Upper lobe of left lung (tissue), 6 donors: ENCODE data around the gene CHD5. TPM values are rescaled to one million over a fixed set of nuclear protein-coding genes. Genes with fewer than 3 reads are reported as not detected.

Experiments used
- ATAC-seq, 2 donors: fragments of 200-7000 bp; cut with Tn5 transposase; one replicate each; pipeline ENCODE4 v1.9.1; 2022; ENCODE audit warnings: mild to moderate bottlenecking in 2 of 2, moderate library complexity in 2 of 2; ENCODE audit not compliant: low FRiP score in 2 of 2
- DNase-seq, 2 donors: peaks; one replicate each; pipeline ENCODE4 v3.0.0-alpha.2; 2019 to 2020
- H3K27ac ChIP-seq, 4 donors: fragments of 200-600 bp; sonication (generic); one replicate each; pipeline ENCODE4 v1.5.1; 2016 to 2019
- H3K27me3 ChIP-seq, 4 donors: fragments of 200-600 bp; sonication (generic); one replicate each; pipeline ENCODE4 v1.5.1; 2017 to 2019
- H3K36me3 ChIP-seq, 4 donors: fragments of 200-600 bp; sonication (generic); one replicate each; pipeline ENCODE4 v1.5.1; 2016 to 2019
- H3K4me1 ChIP-seq, 4 donors: fragments of 200-600 bp; sonication (generic); one replicate each; pipeline ENCODE4 v1.5.1; 2018 to 2019
- H3K4me3 ChIP-seq, 4 donors: fragments of 200-600 bp; sonication (generic); one replicate each; pipeline ENCODE4 v1.5.1; 2017 to 2019; ENCODE audit warnings: mild to moderate bottlenecking in 2 of 4, moderate library complexity in 1 of 4
- H3K9me3 ChIP-seq, 4 donors: fragments of 200-600 bp; sonication (generic); one replicate each; pipeline ENCODE4 v1.5.1; 2018 to 2019
- EP300 ChIP-seq, 4 donors: sonication (generic); formaldehyde crosslinking; IDR thresholded peaks; one replicate each; pipeline ENCODE4 v1.5.1; 2017; ENCODE audit warnings: antibody characterized with exemption in 4 of 4, control low read depth in 2 of 4
- POLR2A ChIP-seq, 4 donors: fragments of 450-650 bp; IDR thresholded peaks; one replicate each; pipeline ENCODE4 v1.5.1; 2016 to 2017; ENCODE audit warnings: antibody characterized with exemption in 4 of 4, mild to moderate bottlenecking in 2 of 4
- POLR2AphosphoS5 ChIP-seq, 2 donors: sonication (generic); formaldehyde crosslinking; IDR thresholded peaks; one replicate each; pipeline ENCODE4 v1.5.1; 2017; ENCODE audit warnings: antibody characterized with exemption in 2 of 2
- WGBS, 2 donors: methylation state at CpG; one replicate each; pipeline ENCODE4 v1.1.5; 2017 to 2018; 5-methylcytosine and 5-hydroxymethylcytosine counted together
- total RNA-seq, 6 donors: library from RNA; depleted of rRNA in 4 of 6; stranded (reverse); fragments of >200 nt in 4 of 6; gene quantifications; one replicate each; pipeline versions ENCODE4 v1.1.0 to v1.2.1, GENCODE V29; 2016 to 2021
- TF ChIP-seq, protein P1 (sequence below), 6 experiments: fragments of 450-650 bp in 4 of 6; fragments of 200-600 bp in 2 of 6; sonication (generic) in 2 of 6; IDR thresholded peaks; one replicate each; pipeline ENCODE4 v1.5.1; 2016 to 2019; ENCODE audit warnings: antibody characterized with exemption in 6 of 6
- donor health status: DM: no; HTN: no; CAD: no; lungs with moderate emphysema.
- donor health status: DM: no; HTN: yes; CAD: no; lungs with severe emphysema.

Gene CHD5
- total RNA-seq, 6 donors from 2014 or later = 0.14 to 1.3 (median 0.25) TPM

DNA sequence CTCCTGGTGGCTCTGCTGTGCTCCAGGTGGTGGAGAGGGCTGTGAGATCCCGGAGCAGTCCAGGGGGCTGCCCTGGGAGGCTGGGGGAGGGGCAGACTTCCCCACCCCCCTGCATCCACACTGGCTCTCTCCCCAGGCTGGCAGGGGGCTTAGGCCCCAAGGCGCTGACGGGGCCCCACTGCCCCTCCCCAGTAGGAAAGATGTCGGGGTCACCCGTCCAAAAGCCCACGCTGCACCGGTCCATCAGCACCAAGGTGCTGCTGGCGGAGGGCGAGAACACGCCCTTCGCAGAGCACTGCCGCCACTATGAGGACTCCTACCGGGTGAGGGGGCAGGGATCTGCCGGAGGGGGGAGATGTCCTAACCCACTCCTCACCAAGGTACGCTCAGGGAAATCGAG lies 31.6 kb upstream of the CHD5 start:
- Histone ChIP-seq H3K27me3 (peaks cover 0 to 6% (median 2%) of the 10 kb centered on the region in 4 donors), H3K4me1 (peaks cover 14 to 24% (median 19%) of the 10 kb centered on the region in 4 donors), H3K27ac (no peak overlapping the region), H3K9me3 (no peaks in the 10 kb centered on the region), H3K36me3 (no peaks in the 10 kb centered on the region), H3K4me3 (no peak overlapping the region)
- DNase-seq (no peak), ATAC-seq (no peak)
- TF ChIP-seq POLR2A (IDR thresholded peaks at IDR 0.05) (no peak), POLR2AphosphoS5 (IDR thresholded peaks at IDR 0.05) (no peak)
- TF ChIP-seq, protein P1, sequence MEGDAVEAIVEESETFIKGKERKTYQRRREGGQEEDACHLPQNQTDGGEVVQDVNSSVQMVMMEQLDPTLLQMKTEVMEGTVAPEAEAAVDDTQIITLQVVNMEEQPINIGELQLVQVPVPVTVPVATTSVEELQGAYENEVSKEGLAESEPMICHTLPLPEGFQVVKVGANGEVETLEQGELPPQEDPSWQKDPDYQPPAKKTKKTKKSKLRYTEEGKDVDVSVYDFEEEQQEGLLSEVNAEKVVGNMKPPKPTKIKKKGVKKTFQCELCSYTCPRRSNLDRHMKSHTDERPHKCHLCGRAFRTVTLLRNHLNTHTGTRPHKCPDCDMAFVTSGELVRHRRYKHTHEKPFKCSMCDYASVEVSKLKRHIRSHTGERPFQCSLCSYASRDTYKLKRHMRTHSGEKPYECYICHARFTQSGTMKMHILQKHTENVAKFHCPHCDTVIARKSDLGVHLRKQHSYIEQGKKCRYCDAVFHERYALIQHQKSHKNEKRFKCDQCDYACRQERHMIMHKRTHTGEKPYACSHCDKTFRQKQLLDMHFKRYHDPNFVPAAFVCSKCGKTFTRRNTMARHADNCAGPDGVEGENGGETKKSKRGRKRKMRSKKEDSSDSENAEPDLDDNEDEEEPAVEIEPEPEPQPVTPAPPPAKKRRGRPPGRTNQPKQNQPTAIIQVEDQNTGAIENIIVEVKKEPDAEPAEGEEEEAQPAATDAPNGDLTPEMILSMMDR (IDR thresholded peaks at IDR 0.05) = no peak
- WGBS, 2 donors = 81% methylated on average over 15 of the region's 16 CpGs; no CpG with 5 or more reads in 1 of the 2 donors

DNA sequence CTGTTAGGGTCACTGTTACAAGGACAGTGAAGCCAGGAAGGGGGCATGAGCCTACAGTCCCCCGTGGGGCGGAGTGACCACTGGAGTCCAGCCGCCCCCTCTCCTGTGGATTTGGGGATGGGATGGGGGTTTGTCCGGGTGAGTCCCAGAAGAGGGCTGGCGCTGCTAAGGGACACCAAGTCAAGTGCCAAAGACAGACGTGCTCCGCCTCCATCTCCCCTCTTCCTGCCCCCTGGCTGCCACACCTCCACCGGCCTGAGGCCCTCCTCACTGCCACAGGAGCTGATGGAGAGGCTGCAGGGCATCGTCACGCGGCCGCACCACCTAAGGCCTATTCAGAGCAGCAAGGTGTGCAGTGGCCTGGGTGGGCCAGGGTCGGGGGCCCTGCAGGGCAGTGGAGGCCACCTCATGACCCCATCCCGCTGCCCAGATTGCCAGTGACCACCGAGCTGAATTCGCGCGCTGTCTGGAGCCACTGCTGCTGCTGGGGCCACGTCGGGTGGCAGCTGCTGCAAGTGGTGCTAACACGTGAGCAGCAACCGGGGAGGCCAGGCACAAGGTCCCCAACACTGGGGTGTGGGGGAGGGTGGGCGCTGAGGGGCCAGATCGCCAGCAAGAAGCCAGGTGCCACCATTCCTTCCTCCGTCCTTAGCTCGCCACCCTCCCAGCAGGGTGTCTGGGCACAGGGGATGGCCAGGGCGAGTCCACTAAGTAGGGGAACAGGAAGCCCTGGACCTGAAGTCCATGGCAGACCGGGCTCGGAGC lies 30.7 kb upstream of the CHD5 start:
- DNase-seq (no peak), ATAC-seq (no peak)
- no peak overlapping the region for H3K4me3 ChIP-seq
- WGBS, 2 donors = 94 to 95% methylated on average over 24 to 25 of the region's 29 CpGs
- no peaks in the 10 kb centered on the region for H3K9me3 ChIP-seq
- H3K27ac ChIP-seq = no peak overlapping the region
- H3K27me3 ChIP-seq = peaks cover 0 to 13% (median 4%) of the 10 kb centered on the region in 4 donors
- H3K4me1 ChIP-seq = peaks cover 24 to 34% (median 28%) of the 10 kb centered on the region in 4 donors
- no peaks in the 10 kb centered on the region for H3K36me3 ChIP-seq
- TF ChIP-seq POLR2AphosphoS5 (IDR thresholded peaks at IDR 0.05) = no peak
- no peak for TF ChIP-seq EP300 (IDR thresholded peaks at IDR 0.05)
- no peak for TF ChIP-seq POLR2A (IDR thresholded peaks at IDR 0.05)
- TF ChIP-seq, protein P1 (IDR thresholded peaks at IDR 0.05) = no peak

DNA sequence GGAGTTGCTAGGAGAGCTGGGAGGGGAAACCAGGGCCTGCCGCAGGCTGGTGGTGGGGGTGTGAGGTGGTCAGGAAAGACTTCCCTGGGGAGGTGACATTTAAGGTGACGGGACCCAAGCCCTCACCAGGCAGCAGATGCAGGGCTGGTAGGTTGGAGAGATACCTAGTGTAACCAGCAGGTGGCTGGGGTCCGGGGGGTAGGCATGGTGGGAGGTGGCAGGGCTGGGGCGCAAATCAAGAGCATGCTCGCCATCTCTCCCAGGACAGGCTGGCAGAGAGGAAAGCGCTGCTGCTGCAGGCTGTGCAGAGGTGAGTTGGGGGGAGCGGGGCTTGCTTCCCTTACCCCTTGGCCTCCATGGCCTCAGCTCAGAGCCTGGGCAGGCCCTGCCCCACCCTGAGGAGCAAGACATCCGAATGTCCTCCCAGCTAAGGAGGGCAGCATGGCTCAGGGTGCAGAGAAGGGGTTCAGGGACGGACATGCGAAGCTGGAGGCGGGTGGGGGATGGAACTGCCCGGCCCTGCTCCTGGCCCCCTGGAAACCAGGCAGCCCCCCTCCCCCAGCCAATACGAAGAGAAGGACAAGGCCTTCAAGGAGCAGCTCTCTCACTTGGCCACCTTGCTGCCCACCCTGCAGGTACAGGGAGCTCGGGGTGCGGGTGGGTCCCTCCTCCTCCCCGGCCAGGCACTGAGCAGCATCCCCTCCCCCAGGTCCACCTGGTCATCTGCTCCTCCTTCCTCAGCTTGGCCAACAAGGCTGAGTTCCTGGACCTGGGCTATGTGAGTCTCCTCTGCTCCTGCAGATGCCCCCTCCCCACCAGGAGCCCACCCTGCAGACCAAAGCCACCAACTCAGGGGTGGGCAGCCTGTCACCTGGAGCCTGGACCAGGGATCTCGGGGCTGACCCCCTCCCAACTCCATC lies 29.8 kb upstream of the CHD5 start:
- Histone ChIP-seq H3K36me3 (no peaks in the 10 kb centered on the region), H3K27me3 (peaks cover 0 to 21% (median 6%) of the 10 kb centered on the region in 4 donors), H3K27ac (no peak overlapping the region), H3K9me3 (no peaks in the 10 kb centered on the region), H3K4me3 (peak overlapping the region in 3 of 4 donors; percentile 38 to 53 (median 51)), H3K4me1 (peaks cover 32 to 42% (median 37%) of the 10 kb centered on the region in 4 donors)
- no peak for TF ChIP-seq POLR2AphosphoS5 (IDR thresholded peaks at IDR 0.05)
- TF ChIP-seq, protein P1 (IDR thresholded peaks at IDR 0.05) = no peak
- no peak for TF ChIP-seq EP300 (IDR thresholded peaks at IDR 0.05)
- TF ChIP-seq POLR2A (IDR thresholded peaks at IDR 0.05) = no peak
- ATAC-seq (no peak), DNase-seq (no peak)
- 81 to 88% methylated on average over 8 to 16 of the region's 17 CpGs for WGBS, 2 donors

DNA sequence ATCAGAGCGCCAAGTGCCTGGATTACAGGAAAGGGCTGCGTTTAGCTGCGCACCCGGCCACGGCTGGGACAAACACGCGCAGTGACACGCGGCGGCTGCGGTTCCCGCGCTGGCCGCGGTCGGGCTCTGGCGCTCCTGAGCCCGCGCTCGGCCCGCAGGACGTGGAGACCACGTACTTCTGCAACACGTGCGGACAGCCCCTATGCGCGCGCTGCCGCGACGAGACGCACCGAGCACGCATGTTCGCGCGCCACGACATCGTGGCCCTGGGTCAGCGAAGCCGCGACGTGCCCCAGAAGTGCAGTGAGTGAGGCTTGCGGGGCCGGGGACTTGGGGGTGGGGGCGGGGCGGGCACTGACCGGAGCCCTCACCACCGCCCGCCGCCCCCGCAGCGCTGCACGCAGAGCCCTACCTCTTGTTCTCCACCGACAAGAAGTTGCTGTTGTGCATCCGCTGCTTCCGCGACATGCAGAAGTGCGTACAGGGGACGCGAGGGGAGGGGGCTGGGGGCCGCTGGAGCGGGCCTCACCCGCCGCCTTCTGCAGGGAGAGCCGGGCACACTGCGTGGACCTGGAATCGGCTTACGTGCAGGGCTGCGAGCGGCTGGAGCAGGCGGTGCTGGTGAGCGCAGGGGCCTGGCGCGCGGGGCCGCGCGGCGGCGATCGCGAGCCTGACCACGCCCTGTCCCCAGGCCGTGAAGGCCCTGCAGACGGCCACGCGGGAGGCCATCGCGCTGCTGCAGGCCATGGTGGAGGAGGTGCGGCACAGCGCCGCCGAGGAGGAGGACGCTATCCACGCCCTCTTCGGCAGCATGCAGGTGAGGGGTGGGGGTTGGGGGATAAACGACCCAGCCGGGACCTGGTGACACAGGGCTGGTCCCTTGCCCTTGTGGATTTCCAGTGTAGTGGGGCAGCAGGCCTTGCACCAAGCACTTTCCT lies 28.9 kb upstream of the CHD5 start:
- Histone ChIP-seq H3K4me1 (peaks cover 36 to 49% (median 41%) of the 10 kb centered on the region in 4 donors), H3K4me3 (peak overlapping the region; percentile 30 to 53 (median 44)), H3K36me3 (no peaks in the 10 kb centered on the region), H3K27me3 (peaks cover 0 to 22% (median 6%) of the 10 kb centered on the region in 4 donors), H3K27ac (no peak overlapping the region), H3K9me3 (no peaks in the 10 kb centered on the region)
- ATAC-seq (peak in 1 of 2 donors; percentile 61), DNase-seq (peak in 1 of 2 donors; percentile 91)
- no peak for TF ChIP-seq POLR2AphosphoS5 (IDR thresholded peaks at IDR 0.05)
- no peak for TF ChIP-seq POLR2A (IDR thresholded peaks at IDR 0.05)
- TF ChIP-seq, protein P1 (IDR thresholded peaks at IDR 0.05) = peak; percentile 20 to 77 (median 48)
- TF ChIP-seq EP300 (IDR thresholded peaks at IDR 0.05) = no peak
- WGBS, 2 donors = 11 to 25% methylated on average over 5 to 69 of the region's 99 CpGs
